HCT116 (cell line): ENCODE data around the gene MORF4L2. TPM values are rescaled to one million over a fixed set of nuclear protein-coding genes. Genes with fewer than 3 reads are reported as not detected.
"Not testable (repeated sequence)": the region's sequence is repeated elsewhere in the genome, so short reads cannot be mapped to it uniquely, and the experiment has no call there.

Experiments
- ATAC-seq: fragments of 200-7000 bp; cut with Tn5 transposase; 2 replicates; pipeline ENCODE4 v1.9.1; 2020; ENCODE audit warnings: mild to moderate bottlenecking, moderate library complexity
- BruUV-seq: library from RNA; stranded (reverse); fragments of 400-500 nt; replicated peaks from 2 replicates; lab custom pipeline; 2021; lab: Mats Ljungman, UMichigan
- CTCF ChIA-PET: fragments of 300-600 bp; sonication (Branson Sonifier 250); formaldehyde crosslinking; loops from one replicate; lab custom pipeline; 2021; ENCODE audit warnings: antibody characterized with exemption; lab: Charles Lee
- POLR2A ChIA-PET: fragments of 300-600, 350-600 bp; sonication (Branson Sonifier 250); formaldehyde crosslinking; loops from one replicate; lab custom pipeline; 2021; ENCODE audit warnings: antibody characterized with exemption; lab: Charles Lee
- RAD21 ChIA-PET, 2 experiments: fragments of 300-600 bp; sonication (Branson Sonifier 250); formaldehyde crosslinking; loops; one replicate each; lab custom pipeline; 2023; ENCODE audit warnings: low total read pairs in 2 of 2; ENCODE audit not compliant: uncharacterized antibody in 2 of 2, unreplicated experiment in 2 of 2, low non-redundant PET in 1 of 2; lab: Charles Lee
- DNase-seq: peaks from one replicate; pipeline ENCODE4 v3.0.0-alpha.2; 2010; ENCODE audit warnings: low read depth, low spot score
- H2AFZ ChIP-seq: fragments of 200-600 bp; shearing (Covaris generic), sonication (generic); 2 replicates; pipeline ENCODE4 v1.6.1; 2017; ENCODE audit warnings: low read depth, mixed run types, mixed read lengths, antibody characterized with exemption, low read length; ENCODE audit not compliant: poor library complexity, severe bottlenecking
- H3K27ac ChIP-seq: 2 replicates; pipeline ENCODE4 v1.5.1; 2012; ENCODE audit warnings: low read depth, low read length
- H3K27me3 ChIP-seq: fragments of 200-600 bp; sonication (generic); 2 replicates; pipeline ENCODE4 v1.6.1; 2016; ENCODE audit warnings: mixed run types, low read length, mixed read lengths; ENCODE audit not compliant: insufficient read depth
- H3K36me3 ChIP-seq, 2 experiments: fragments of 200-500 bp in 1 of 2; fragments of 200-600 bp in 1 of 2; sonication (Bioruptor generic) in 1 of 2; sonication (generic) in 1 of 2; 2 replicates each; pipeline versions ENCODE4 v1.5.1 to v1.6.1; 2014 to 2016; ENCODE audit warnings: low read length in 2 of 2, inconsistent platforms in 1 of 2, mixed read lengths in 1 of 2, mixed run types in 1 of 2; ENCODE audit not compliant: insufficient read depth in 2 of 2, control insufficient read depth in 1 of 2
- H3K4me1 ChIP-seq, 2 experiments: fragments of 200-600 bp in 1 of 2; sonication (generic) in 1 of 2; 2 replicates each; pipeline versions ENCODE4 v1.5.1 to v1.6.1; 2012 to 2017; ENCODE audit warnings: low read length in 2 of 2, inconsistent platforms in 1 of 2, mild to moderate bottlenecking in 1 of 2, mixed read lengths in 1 of 2, mixed run types in 1 of 2, moderate library complexity in 1 of 2; ENCODE audit not compliant: insufficient read depth in 2 of 2, control insufficient read depth in 1 of 2
- H3K4me2 ChIP-seq: fragments of 200-600 bp; sonication (generic); 2 replicates; pipeline ENCODE4 v1.6.1; 2017; ENCODE audit warnings: mixed run types, low read length, mixed read lengths
- H3K4me3 ChIP-seq, 2 experiments: fragments of 200-600 bp in 1 of 2; sonication (generic) in 1 of 2; replicated peaks in 1 of 2; 2 replicates each; pipeline ENCODE4 v1.5.1; 2011 to 2016; ENCODE audit warnings: low read length in 2 of 2, control low read depth in 1 of 2, low read depth in 1 of 2, mild to moderate bottlenecking in 1 of 2, mixed read lengths in 1 of 2, mixed run types in 1 of 2
- H3K79me2 ChIP-seq: fragments of 200-600 bp; sonication (generic); 2 replicates; pipeline ENCODE4 v1.6.1; 2017; ENCODE audit warnings: mild to moderate bottlenecking, mixed run types, low read length, moderate library complexity, mixed read lengths; ENCODE audit not compliant: insufficient read depth
- H3K9ac ChIP-seq: fragments of 200-600 bp; sonication (generic); 2 replicates; pipeline ENCODE4 v1.6.1; 2016; ENCODE audit warnings: low read length, mixed read lengths
- H3K9me2 ChIP-seq: fragments of 200-600 bp; sonication (generic), shearing (Covaris generic); 2 replicates; pipeline ENCODE4 v1.6.1; 2017; ENCODE audit warnings: mixed run types, mild to moderate bottlenecking, moderate library complexity; ENCODE audit not compliant: insufficient read depth
- H3K9me3 ChIP-seq, 2 experiments: fragments of 200-500 bp in 1 of 2; fragments of 200-600 bp in 1 of 2; sonication (Bioruptor generic) in 1 of 2; sonication (generic) in 1 of 2; 2 replicates each; pipeline ENCODE4 v1.6.1; 2014 to 2017; ENCODE audit warnings: low read length in 2 of 2, mixed read lengths in 2 of 2, inconsistent platforms in 1 of 2, low read depth in 1 of 2, mild to moderate bottlenecking in 1 of 2, mixed run types in 1 of 2, moderate library complexity in 1 of 2; ENCODE audit not compliant: control insufficient read depth in 1 of 2, insufficient read depth in 1 of 2
- H4K20me1 ChIP-seq: fragments of 200-600 bp; sonication (generic), shearing (Covaris generic); 2 replicates; pipeline ENCODE4 v1.6.1; 2017; ENCODE audit warnings: mixed run types, mild to moderate bottlenecking, moderate library complexity; ENCODE audit not compliant: insufficient read depth
- CBX3 ChIP-seq: IDR thresholded peaks from 2 replicates; pipeline ENCODE4 v1.6.1; 2012; ENCODE audit warnings: low read depth
- CEBPB ChIP-seq: IDR thresholded peaks from 2 replicates; pipeline ENCODE4 v1.6.1; 2012; ENCODE audit warnings: low read depth
- EZH2phosphoT487 ChIP-seq: fragments of 200-600 bp; IDR thresholded peaks from 2 replicates; pipeline ENCODE4 v1.6.1; 2018; ENCODE audit warnings: antibody characterized with exemption, borderline replicate concordance
- POLR2AphosphoS5 ChIP-seq: IDR thresholded peaks from 2 replicates; pipeline ENCODE4 v1.6.1; 2011; ENCODE audit warnings: mild to moderate bottlenecking, low read depth, low read length, moderate library complexity
- SIN3A ChIP-seq: IDR thresholded peaks from 2 replicates; pipeline ENCODE4 v1.6.1; 2012; ENCODE audit warnings: low read depth
- SRF ChIP-seq: IDR thresholded peaks from 2 replicates; pipeline ENCODE4 v1.6.1; 2012; ENCODE audit warnings: low read depth
- YY1 ChIP-seq: IDR thresholded peaks from 2 replicates; pipeline ENCODE4 v1.6.1; 2011; ENCODE audit warnings: low read length, low read depth, moderate library complexity, mild to moderate bottlenecking; ENCODE audit not compliant: insufficient replicate concordance; ENCODE audit errors: extremely low read depth
- ZNF274 ChIP-seq: fragments of 200-500 bp; sonication (Bioruptor generic); IDR thresholded peaks from 2 replicates; pipeline ENCODE4 v1.6.1; 2014; ENCODE audit warnings: mild to moderate bottlenecking, low read depth, low read length, inconsistent platforms
- intact Hi-C: fragments of 100-400 bp; cut with micrococcal nuclease; formaldehyde crosslinking; loops from 2 replicates; pipeline ENCODE4 v1.10.0; 2022
- total RNA-seq: library from RNA; stranded (reverse); gene quantifications from one replicate; pipeline ENCODE4 v1.2.1, GENCODE V29; 2021; ENCODE audit not compliant: unreplicated experiment
- TF ChIP-seq, protein P1 (sequence below): IDR thresholded peaks from 2 replicates; pipeline ENCODE4 v1.6.1; 2011; ENCODE audit warnings: mild to moderate bottlenecking, low read length, moderate library complexity; ENCODE audit not compliant: insufficient replicate concordance; ENCODE audit errors: extremely low read depth
- TF ChIP-seq, protein P2 (sequence below): IDR thresholded peaks from 2 replicates; pipeline ENCODE4 v1.6.1; 2012

MORF4L2 gene
- total RNA-seq, 1 experiment from 2014 or later: 308 TPM

- TF ChIP-seq ZNF274: no peak
- no peak for TF ChIP-seq CEBPB
- TF ChIP-seq SRF: peak; percentile 54; the same call in 1 of the 2 replicates
These were observed 29.9 kb downstream of the MORF4L2 start (continued) for GRCh38 chrX:103656617-103657016.

DNA sequence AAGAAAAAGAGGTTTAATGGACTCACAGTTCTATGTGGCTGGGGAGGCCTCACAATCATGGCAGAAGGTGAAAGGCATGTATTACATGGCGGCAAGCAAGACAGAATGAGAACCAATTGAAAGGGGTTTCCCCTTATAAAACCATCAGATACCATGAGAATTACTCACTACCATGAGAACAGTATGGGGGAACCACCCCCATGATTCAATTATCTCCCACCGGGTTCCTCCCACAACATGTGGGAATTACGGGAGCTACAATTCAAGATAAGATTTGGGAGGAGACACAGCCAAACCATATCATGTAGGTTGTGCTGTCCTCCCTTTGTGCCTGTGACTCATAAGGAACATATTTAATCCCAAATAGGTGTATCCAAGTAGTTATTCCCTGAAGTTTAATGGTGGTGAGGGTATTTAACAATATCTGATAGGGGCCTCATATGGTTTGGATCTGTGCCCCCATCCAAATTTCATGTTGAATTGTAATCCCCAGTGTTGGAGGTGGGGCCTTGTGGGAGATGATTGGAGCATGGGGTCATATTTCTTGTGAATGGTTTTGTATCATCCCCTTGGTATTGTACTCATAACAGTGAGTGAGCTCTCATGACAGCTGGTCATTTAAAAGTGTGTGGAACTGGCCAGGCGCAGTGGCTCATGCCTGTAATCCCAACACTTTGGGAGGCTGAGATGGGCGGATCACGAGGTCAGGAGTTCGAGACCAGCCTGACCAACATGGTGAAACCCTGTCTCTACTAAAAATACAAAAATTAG lies 31.1 kb downstream of the MORF4L2 start:
- H4K20me1 ChIP-seq, CTCF ChIA-PET, H3K4me3 ChIP-seq, ATAC-seq, H3K4me2 ChIP-seq, H3K9ac ChIP-seq, H2AFZ ChIP-seq, POLR2A ChIA-PET, H3K9me3 ChIP-seq, DNase-seq, H3K27ac ChIP-seq, BruUV-seq, H3K9me2 ChIP-seq, intact Hi-C loops, H3K79me2 ChIP-seq, H3K27me3 ChIP-seq, H3K36me3 ChIP-seq, RAD21 ChIA-PET: not testable (repeated sequence)
- peaks cover 11 to 27% of the 10 kb centered on the region in 2 experiments for H3K4me1 ChIP-seq

DNA sequence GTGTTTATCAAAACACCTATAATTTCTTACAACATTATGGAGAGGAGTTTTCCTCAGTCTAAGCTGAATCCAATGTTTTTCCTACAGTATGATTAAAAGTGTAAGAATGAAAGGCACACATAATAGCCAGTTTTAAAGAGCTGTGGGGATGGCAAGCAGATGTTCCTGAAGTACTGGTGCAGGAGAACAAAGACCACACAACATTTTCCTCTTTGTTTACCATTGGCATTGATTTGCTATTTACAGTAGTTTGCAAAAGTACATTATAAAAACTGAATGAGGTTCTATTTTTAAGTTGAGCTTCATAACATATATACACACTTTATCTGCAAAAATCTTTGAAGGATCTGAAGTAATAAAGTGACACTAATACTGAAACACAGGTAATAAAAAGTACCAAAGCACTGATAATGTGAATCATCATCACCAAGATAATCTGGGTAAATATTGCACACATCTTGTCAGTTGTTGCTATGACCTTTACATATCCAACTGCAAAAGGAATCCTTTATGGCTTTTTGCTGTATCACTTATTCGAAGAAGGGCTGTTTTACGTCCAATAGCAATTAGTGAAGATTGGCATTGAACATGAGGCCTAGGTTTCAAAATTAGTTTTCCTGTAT lies 35.2 kb downstream of the MORF4L2 start:
- intact Hi-C loops: no loop called here
- TF ChIP-seq CBX3 (no peak), YY1 (no peak), SIN3A (no peak), POLR2AphosphoS5 (no peak), EZH2phosphoT487 (no peak)
- TF ChIP-seq, protein P1, sequence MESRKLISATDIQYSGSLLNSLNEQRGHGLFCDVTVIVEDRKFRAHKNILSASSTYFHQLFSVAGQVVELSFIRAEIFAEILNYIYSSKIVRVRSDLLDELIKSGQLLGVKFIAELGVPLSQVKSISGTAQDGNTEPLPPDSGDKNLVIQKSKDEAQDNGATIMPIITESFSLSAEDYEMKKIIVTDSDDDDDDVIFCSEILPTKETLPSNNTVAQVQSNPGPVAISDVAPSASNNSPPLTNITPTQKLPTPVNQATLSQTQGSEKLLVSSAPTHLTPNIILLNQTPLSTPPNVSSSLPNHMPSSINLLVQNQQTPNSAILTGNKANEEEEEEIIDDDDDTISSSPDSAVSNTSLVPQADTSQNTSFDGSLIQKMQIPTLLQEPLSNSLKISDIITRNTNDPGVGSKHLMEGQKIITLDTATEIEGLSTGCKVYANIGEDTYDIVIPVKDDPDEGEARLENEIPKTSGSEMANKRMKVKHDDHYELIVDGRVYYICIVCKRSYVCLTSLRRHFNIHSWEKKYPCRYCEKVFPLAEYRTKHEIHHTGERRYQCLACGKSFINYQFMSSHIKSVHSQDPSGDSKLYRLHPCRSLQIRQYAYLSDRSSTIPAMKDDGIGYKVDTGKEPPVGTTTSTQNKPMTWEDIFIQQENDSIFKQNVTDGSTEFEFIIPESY: no peak
- TF ChIP-seq, protein P2, sequence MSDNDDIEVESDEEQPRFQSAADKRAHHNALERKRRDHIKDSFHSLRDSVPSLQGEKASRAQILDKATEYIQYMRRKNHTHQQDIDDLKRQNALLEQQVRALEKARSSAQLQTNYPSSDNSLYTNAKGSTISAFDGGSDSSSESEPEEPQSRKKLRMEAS: no peak

More for the DNA sequence above, 35.2 kb downstream of the MORF4L2 start:
- no peak for ATAC-seq
- ChIA-PET CTCF (no interaction called here), RAD21 (no interaction called here), POLR2A (no interaction called here)
- Histone ChIP-seq H2AFZ (no peak overlapping the region), H3K36me3 (no peaks in the 10 kb centered on the region), H4K20me1 (no peaks in the 10 kb centered on the region), H3K9ac (no peak overlapping the region), H3K4me3 (no peak overlapping the region), H3K79me2 (no peaks in the 10 kb centered on the region), H3K27ac (no peak overlapping the region), H3K4me2 (no peak overlapping the region), H3K9me2 (no peaks in the 10 kb centered on the region), H3K4me1 (peaks cover 1 to 11% of the 10 kb centered on the region in 2 experiments), H3K27me3 (no peaks in the 10 kb centered on the region), H3K9me3 (no peaks in the 10 kb centered on the region)
- BruUV-seq: no TSS peak
- no peak for DNase-seq
